Suprapubic skin (tissue), 4 donors: ENCODE results near the gene ABCC6. TPM values are rescaled to one million over a fixed set of nuclear protein-coding genes. Genes with fewer than 3 reads are reported as not detected.
"Not testable (repeated sequence)": the region's sequence is repeated elsewhere in the genome, so short reads cannot be mapped to it uniquely, and the experiment has no call there.

ENCODE experiments used
- DNase-seq, 2 donors: peaks; one replicate each; pipeline ENCODE4 v3.0.0-alpha.2; 2019; ENCODE audit warnings: low spot score in 2 of 2
- H3K27ac ChIP-seq: fragments of 200-600 bp; sonication (generic); one replicate; pipeline ENCODE4 v1.5.1; 2019
- H3K27me3 ChIP-seq: fragments of 200-600 bp; sonication (generic); one replicate; pipeline ENCODE4 v1.5.1; 2019
- H3K36me3 ChIP-seq: fragments of 200-600 bp; sonication (generic); one replicate; pipeline ENCODE4 v1.5.1; 2019
- H3K4me1 ChIP-seq: fragments of 200-600 bp; sonication (generic); one replicate; pipeline ENCODE4 v1.5.1; 2019
- H3K4me3 ChIP-seq: fragments of 200-600 bp; sonication (generic); one replicate; pipeline ENCODE4 v1.5.1; 2019; ENCODE audit warnings: mild to moderate bottlenecking
- H3K9me3 ChIP-seq: fragments of 200-600 bp; sonication (generic); one replicate; pipeline ENCODE4 v1.5.1; 2019
- CTCF ChIP-seq, 2 donors: fragments of 200-600 bp in 1 of 2; fragments of 450-650 bp in 1 of 2; sonication (generic) in 1 of 2; IDR thresholded peaks; one replicate each; pipeline ENCODE4 v1.5.1; 2016 to 2019; ENCODE audit warnings: antibody characterized with exemption in 2 of 2, mild to moderate bottlenecking in 1 of 2, moderate library complexity in 1 of 2
- EP300 ChIP-seq: sonication (generic); formaldehyde crosslinking; IDR thresholded peaks from one replicate; pipeline ENCODE4 v1.6.1; 2017; ENCODE audit warnings: antibody characterized with exemption
- POLR2A ChIP-seq, 2 donors: fragments of 450-650 bp; IDR thresholded peaks; one replicate each; pipeline ENCODE4 v1.6.1; 2017; ENCODE audit warnings: antibody characterized with exemption in 2 of 2, mild to moderate bottlenecking in 2 of 2, moderate library complexity in 2 of 2
- POLR2AphosphoS5 ChIP-seq, 3 donors: sonication (generic); formaldehyde crosslinking; IDR thresholded peaks; one replicate each; pipeline ENCODE4 v1.6.1; 2017; ENCODE audit warnings: antibody characterized with exemption in 3 of 3
- WGBS: methylation state at CpG from one replicate; pipeline ENCODE4 v1.1.5; 2018; 5-methylcytosine and 5-hydroxymethylcytosine counted together
- total RNA-seq, 4 donors: library from RNA; depleted of rRNA; stranded (reverse); fragments of >200 nt; gene quantifications; one replicate each; pipeline ENCODE4 v1.1.0, GENCODE V29; 2016

Gene ABCC6
- total RNA-seq, 4 donors from 2014 or later: 0.49 to 3.4 (median 1.2) TPM

GRCh38 chr16:16106466-16106865 is 116.8 kb downstream of the ABCC6 start:
- WGBS: 92% methylated on average over 6 of the region's 6 CpGs
- H3K36me3 ChIP-seq: peaks cover 67% of the 10 kb centered on the region
- no peak for DNase-seq
- no peaks in the 10 kb centered on the region for H3K4me1 ChIP-seq
- no peak overlapping the region for H3K4me3 ChIP-seq
- H3K9me3 ChIP-seq: no peaks in the 10 kb centered on the region
- TF ChIP-seq POLR2A (IDR thresholded peaks at IDR 0.05): no peak
- no peak for TF ChIP-seq EP300
- no peak for TF ChIP-seq POLR2AphosphoS5 (IDR thresholded peaks at IDR 0.05)
- H3K27ac ChIP-seq: no peak overlapping the region
- no peaks in the 10 kb centered on the region for H3K27me3 ChIP-seq

GRCh38 chr16:16105646-16106045 is 117.6 kb downstream of the ABCC6 start:
- no peak overlapping the region for H3K4me3 ChIP-seq
- TF ChIP-seq POLR2AphosphoS5 (IDR thresholded peaks at IDR 0.05): no peak
- no peak for TF ChIP-seq POLR2A (IDR thresholded peaks at IDR 0.05)
- TF ChIP-seq CTCF (IDR thresholded peaks at IDR 0.05): no peak
- TF ChIP-seq EP300: no peak
- no peaks in the 10 kb centered on the region for H3K4me1 ChIP-seq
- peaks cover 59% of the 10 kb centered on the region for H3K36me3 ChIP-seq
- DNase-seq: no peak
- no peak overlapping the region for H3K27ac ChIP-seq
- WGBS: 88% methylated on average over 14 of the region's 14 CpGs
- no peaks in the 10 kb centered on the region for H3K9me3 ChIP-seq
- no peaks in the 10 kb centered on the region for H3K27me3 ChIP-seq

- not testable (repeated sequence) for H3K9me3 ChIP-seq, H3K27ac ChIP-seq, DNase-seq, H3K4me1 ChIP-seq, H3K4me3 ChIP-seq, H3K27me3 ChIP-seq
- peaks cover 50% of the 10 kb centered on the region for H3K36me3 ChIP-seq
- 88% methylated on average over 5 of the region's 21 CpGs for WGBS
Measured at GRCh38 chr16:16104804-16105141, 118.5 kb downstream of the ABCC6 start.

GRCh38 chr16:16104132-16104803 is 119.0 kb downstream of the ABCC6 start:
- H3K27ac ChIP-seq, H3K4me1 ChIP-seq: not testable (repeated sequence)

GRCh38 chr16:16102738-16103137 is 120.6 kb downstream of the ABCC6 start:
- no peak overlapping the region for H3K27ac ChIP-seq
- 100% methylated on average over 4 of the region's 4 CpGs for WGBS

More at GRCh38 chr16:16104132-16104803, 119.0 kb downstream of the ABCC6 start:
- H3K27me3 ChIP-seq, H3K9me3 ChIP-seq, DNase-seq, H3K4me3 ChIP-seq: not testable (repeated sequence)
- peaks cover 45% of the 10 kb centered on the region for H3K36me3 ChIP-seq
- WGBS: 94% methylated on average over 15 of the region's 16 CpGs

GRCh38 chr16:16101585-16101984 is 121.7 kb downstream of the ABCC6 start:
- TF ChIP-seq EP300: no peak
- TF ChIP-seq CTCF (IDR thresholded peaks at IDR 0.05): no peak
- TF ChIP-seq POLR2AphosphoS5 (IDR thresholded peaks at IDR 0.05): no peak
- no peak for TF ChIP-seq POLR2A (IDR thresholded peaks at IDR 0.05)
- no peak for DNase-seq
- H3K36me3 ChIP-seq: peaks cover 42% of the 10 kb centered on the region
- H3K4me1 ChIP-seq: no peaks in the 10 kb centered on the region
- H3K4me3 ChIP-seq: no peak overlapping the region
- H3K27me3 ChIP-seq: no peaks in the 10 kb centered on the region
- no peaks in the 10 kb centered on the region for H3K9me3 ChIP-seq
- 97% methylated on average over 5 of the region's 5 CpGs for WGBS
- no peak overlapping the region for H3K27ac ChIP-seq

More at GRCh38 chr16:16102738-16103137, 120.6 kb downstream of the ABCC6 start:
- H3K36me3 ChIP-seq: peaks cover 50% of the 10 kb centered on the region
- H3K4me1 ChIP-seq: no peaks in the 10 kb centered on the region
- no peaks in the 10 kb centered on the region for H3K9me3 ChIP-seq
- no peak for TF ChIP-seq EP300
- no peak for TF ChIP-seq CTCF (IDR thresholded peaks at IDR 0.05)
- no peak for TF ChIP-seq POLR2AphosphoS5 (IDR thresholded peaks at IDR 0.05)
- TF ChIP-seq POLR2A (IDR thresholded peaks at IDR 0.05): no peak
- no peak for DNase-seq
- no peak overlapping the region for H3K4me3 ChIP-seq
- no peaks in the 10 kb centered on the region for H3K27me3 ChIP-seq

GRCh38 chr16:16100631-16101030 is 122.7 kb downstream of the ABCC6 start:
- no peaks in the 10 kb centered on the region for H3K4me1 ChIP-seq
- no peak overlapping the region for H3K27ac ChIP-seq

More at GRCh38 chr16:16100631-16101030, 122.7 kb downstream of the ABCC6 start:
- DNase-seq: no peak
- no peak overlapping the region for H3K4me3 ChIP-seq
- peaks cover 39% of the 10 kb centered on the region for H3K36me3 ChIP-seq
- no peaks in the 10 kb centered on the region for H3K9me3 ChIP-seq
- TF ChIP-seq EP300 (no peak), POLR2AphosphoS5 (IDR thresholded peaks at IDR 0.05) (no peak), POLR2A (IDR thresholded peaks at IDR 0.05) (no peak), CTCF (IDR thresholded peaks at IDR 0.05) (no peak)
- WGBS: 70% methylated on average over 8 of the region's 8 CpGs
- no peaks in the 10 kb centered on the region for H3K27me3 ChIP-seq
